H9 (cell line): ENCODE results near the gene AGAP3. TPM values are rescaled to one million over a fixed set of nuclear protein-coding genes. Genes with fewer than 3 reads are reported as not detected.

Experiments used
- DNase-seq: peaks from one replicate; pipeline ENCODE4 v3.0.0-alpha.2; 2017
- H2AFZ ChIP-seq: one replicate; pipeline ENCODE4 v1.6.1; 2013; ENCODE audit warnings: mild to moderate bottlenecking, low read length, control low read depth, moderate library complexity
- H2AK5ac ChIP-seq: 2 replicates; pipeline ENCODE4 v1.6.1; 2013; ENCODE audit warnings: low read length, control low read depth, mixed read lengths; ENCODE audit not compliant: insufficient read length
- H2BK120ac ChIP-seq: one replicate; pipeline ENCODE4 v1.6.1; 2013; ENCODE audit warnings: low read depth, mild to moderate bottlenecking, low read length, control low read depth, inconsistent platforms; ENCODE audit not compliant: poor library complexity, severe bottlenecking
- H2BK12ac ChIP-seq: 2 replicates; pipeline ENCODE4 v1.6.1; 2013; ENCODE audit warnings: low read length, control low read depth, mixed read lengths, low read depth; ENCODE audit not compliant: insufficient read length
- H2BK15ac ChIP-seq: 2 replicates; pipeline ENCODE4 v1.6.1; 2013; ENCODE audit warnings: low read depth, low read length, control low read depth
- H2BK20ac ChIP-seq: one replicate; pipeline ENCODE4 v1.6.1; 2013; ENCODE audit warnings: low read depth, mild to moderate bottlenecking, low read length, control low read depth, inconsistent platforms; ENCODE audit not compliant: poor library complexity, severe bottlenecking
- H2BK5ac ChIP-seq: 2 replicates; pipeline ENCODE4 v1.6.1; 2013; ENCODE audit warnings: low read length, control low read depth, mixed read lengths; ENCODE audit not compliant: insufficient read length
- H3K14ac ChIP-seq: 2 replicates; pipeline ENCODE4 v1.6.1; 2013; ENCODE audit warnings: low read length, control low read depth; ENCODE audit not compliant: insufficient read depth
- H3K18ac ChIP-seq: 2 replicates; pipeline ENCODE4 v1.6.1; 2013; ENCODE audit warnings: low read depth, mild to moderate bottlenecking, mixed read lengths, low read length, control low read depth; ENCODE audit not compliant: insufficient read length
- H3K23ac ChIP-seq: 2 replicates; pipeline ENCODE4 v1.6.1; 2013; ENCODE audit warnings: low read length, control low read depth, mixed read lengths, low read depth; ENCODE audit not compliant: insufficient read length
- H3K23me2 ChIP-seq: 2 replicates; pipeline ENCODE4 v1.6.1; 2013; ENCODE audit warnings: low read depth, mild to moderate bottlenecking, mixed read lengths, low read length, control low read depth; ENCODE audit not compliant: insufficient read length, poor library complexity, severe bottlenecking
- H3K27ac ChIP-seq: 2 replicates; pipeline ENCODE4 v1.5.1; 2013; ENCODE audit warnings: low read length, control low read depth, mixed read lengths, low read depth; ENCODE audit not compliant: insufficient read length
- H3K27me3 ChIP-seq: 2 replicates; pipeline ENCODE4 v1.6.1; 2013; ENCODE audit warnings: low read length, control low read depth, inconsistent platforms; ENCODE audit not compliant: insufficient read depth
- H3K4ac ChIP-seq: 2 replicates; pipeline ENCODE4 v1.6.1; 2013; ENCODE audit warnings: low read depth, mild to moderate bottlenecking, control low read depth, inconsistent platforms, low read length, moderate library complexity
- H3K4me1 ChIP-seq: 2 replicates; pipeline ENCODE4 v1.6.1; 2013; ENCODE audit warnings: low read length, control low read depth, inconsistent platforms; ENCODE audit not compliant: insufficient read depth
- H3K4me2 ChIP-seq: 2 replicates; pipeline ENCODE4 v1.6.1; 2013; ENCODE audit warnings: low read length, control low read depth, mixed read lengths; ENCODE audit not compliant: insufficient read length, insufficient read depth
- H3K56ac ChIP-seq: 2 replicates; pipeline ENCODE4 v1.6.1; 2013; ENCODE audit warnings: low read depth, mild to moderate bottlenecking, mixed read lengths, low read length, control low read depth; ENCODE audit not compliant: insufficient read length
- H3K79me1 ChIP-seq: 2 replicates; pipeline ENCODE4 v1.6.1; 2013; ENCODE audit warnings: low read depth, mild to moderate bottlenecking, moderate library complexity, low read length, control low read depth, inconsistent platforms; ENCODE audit not compliant: insufficient read depth, poor library complexity, severe bottlenecking
- H3K79me2 ChIP-seq: 2 replicates; pipeline ENCODE4 v1.6.1; 2013; ENCODE audit warnings: low read length, control low read depth, inconsistent platforms; ENCODE audit not compliant: insufficient read depth
- H3K9ac ChIP-seq: 2 replicates; pipeline ENCODE4 v1.6.1; 2013; ENCODE audit warnings: low read length, control low read depth, mixed read lengths; ENCODE audit not compliant: insufficient read length; ENCODE audit errors: extremely low read depth
- H3K9me3 ChIP-seq: one replicate; pipeline ENCODE4 v1.6.1; 2013; ENCODE audit warnings: low read depth, low read length, inconsistent platforms; ENCODE audit not compliant: control insufficient read depth
- H3T11ph ChIP-seq: one replicate; pipeline ENCODE4 v1.6.1; 2013; ENCODE audit warnings: mild to moderate bottlenecking, low read length, control low read depth, inconsistent platforms
- H4K20me1 ChIP-seq: one replicate; pipeline ENCODE4 v1.6.1; 2013; ENCODE audit not compliant: control insufficient read depth, insufficient read length, insufficient read depth
- H4K5ac ChIP-seq: 2 replicates; pipeline ENCODE4 v1.6.1; 2013; ENCODE audit warnings: low read depth, mild to moderate bottlenecking, mixed read lengths, low read length, control low read depth; ENCODE audit not compliant: insufficient read length
- H4K8ac ChIP-seq: replicated peaks from 2 replicates; pipeline ENCODE4 v1.6.1; 2013; ENCODE audit warnings: low read length, control low read depth, mixed read lengths, low read depth; ENCODE audit not compliant: insufficient read length
- H4K91ac ChIP-seq: 2 replicates; pipeline ENCODE4 v1.6.1; 2013; ENCODE audit warnings: low read depth, mild to moderate bottlenecking, moderate library complexity, mixed read lengths, low read length, control low read depth; ENCODE audit not compliant: insufficient read length
- H3K27ac Mint-ChIP-seq, 3 experiments: 2 replicates in 2 of 3; 3 replicates in 1 of 3; pipeline ENCODE4 v1.8.0; 2020 to 2021; ENCODE audit warnings: mixed read lengths in 3 of 3, mild to moderate bottlenecking in 1 of 3, moderate library complexity in 1 of 3
- H3K27me3 Mint-ChIP-seq: 2 replicates; pipeline ENCODE4 v1.8.0; 2021; ENCODE audit warnings: low read depth, mild to moderate bottlenecking, moderate library complexity, mixed read lengths
- H3K36me3 Mint-ChIP-seq, 3 experiments: 2 replicates in 2 of 3; 3 replicates in 1 of 3; pipeline ENCODE4 v1.8.0; 2020 to 2021; ENCODE audit warnings: low read depth in 3 of 3, mixed read lengths in 3 of 3; ENCODE audit not compliant: insufficient read depth in 1 of 3
- H3K4me1 Mint-ChIP-seq, 2 experiments: 2 replicates each; pipeline ENCODE4 v1.8.0; 2020; ENCODE audit warnings: mixed read lengths in 2 of 2
- H3K4me3 Mint-ChIP-seq, 2 experiments: 2 replicates in 1 of 2; 3 replicates in 1 of 2; pipeline ENCODE4 v1.8.0; 2020 to 2021; ENCODE audit warnings: mild to moderate bottlenecking in 2 of 2, mixed read lengths in 2 of 2, moderate library complexity in 1 of 2
- H3K9me3 Mint-ChIP-seq, 2 experiments: 2 replicates in 1 of 2; 3 replicates in 1 of 2; pipeline ENCODE4 v1.8.0; 2020; ENCODE audit warnings: mild to moderate bottlenecking in 2 of 2, mixed read lengths in 2 of 2, moderate library complexity in 1 of 2
- CTCF ChIP-seq: fragments of 200-600 bp; sonication (generic); conservative IDR thresholded peaks from 3 replicates; pipeline ENCODE4 v1.8.0; 2021; ENCODE audit warnings: antibody characterized with exemption, mild to moderate bottlenecking
- WGBS: extraction: QIAGEN DNeasy Blood & Tissue Kit; methylation state at CpG from one replicate; pipeline ENCODE4 v1.1.7; 2013; ENCODE audit warnings: missing lambda C conversion rate, low lambda C conversion rate, mixed read lengths; ENCODE audit not compliant: insufficient read length; ENCODE audit errors: extremely low coverage; 5-methylcytosine and 5-hydroxymethylcytosine counted together
- total RNA-seq: library from RNA; stranded (reverse); gene quantifications from 2 replicates; pipeline ENCODE4 v1.2.1, GENCODE V29; 2021

Gene AGAP3
- total RNA-seq, 1 experiment from 2014 or later = 97.7 TPM

- Histone ChIP-seq H4K20me1 (no peaks in the 10 kb centered on the region), H3K79me1 (no peaks in the 10 kb centered on the region), H2BK12ac (no peak overlapping the region), H3K18ac (no peak overlapping the region), H3K9me3 (no peaks in the 10 kb centered on the region), H2AFZ (no peak overlapping the region), H3K79me2 (no peaks in the 10 kb centered on the region), H2BK15ac (no peak overlapping the region), H2BK20ac (no peak overlapping the region), H3K27me3 (no peaks in the 10 kb centered on the region), H3K23me2 (no peaks in the 10 kb centered on the region), H3K56ac (no peak overlapping the region), H3K4ac (no peak overlapping the region), H2BK120ac (no peak overlapping the region), H4K5ac (no peak overlapping the region), H3T11ph (no peak overlapping the region), H2BK5ac (no peak overlapping the region), H4K8ac (no peak overlapping the region), H3K4me1 (no peaks in the 10 kb centered on the region; the same call in 1 of the 2 replicates), H4K91ac (no peak overlapping the region), H2AK5ac (no peak overlapping the region), H3K27ac (no peak overlapping the region), H3K14ac (no peak overlapping the region), H3K4me2 (no peak overlapping the region), H3K9ac (no peak overlapping the region), H3K23ac (no peak overlapping the region)
- Mint-ChIP-seq H3K27me3 (no peaks in the 10 kb centered on the region; the same call in 1 of the 2 replicates), H3K4me1 (peaks cover 35 to 60% of the 10 kb centered on the region in 2 experiments), H3K9me3 (no peaks in the 10 kb centered on the region; a peak in 2 of 5 replicates), H3K36me3 (peaks cover 20 to 60% (median 21%) of the 10 kb centered on the region in 3 experiments; a peak in 6 of 7 replicates), H3K27ac (no peak overlapping the region), H3K4me3 (no peak overlapping the region)
- no peak for DNase-seq
- TF ChIP-seq CTCF = no peak
- WGBS = no CpG with 5 or more reads among the region's 9 CpGs
Observed at GRCh38 chr7:151139791-151140190, 53.5 kb downstream of the AGAP3 start.
